Neuronal stem cell (in vitro differentiated cells): ENCODE results near the gene PTPRC.

Experiments
- DNase-seq: peaks from one replicate; pipeline ENCODE4 v3.0.0-alpha.2; 2013; ENCODE audit warnings: low spot score
- H2AFZ ChIP-seq: one replicate; pipeline ENCODE4 v1.6.1; 2013; ENCODE audit warnings: mild to moderate bottlenecking, low read length, inconsistent platforms
- H2AK5ac ChIP-seq: 2 replicates; pipeline ENCODE4 v1.6.1; 2013; ENCODE audit warnings: low read depth, mild to moderate bottlenecking, inconsistent platforms, low read length, moderate library complexity, mixed read lengths
- H2BK120ac ChIP-seq: 2 replicates; pipeline ENCODE4 v1.6.1; 2013; ENCODE audit warnings: low read depth, mild to moderate bottlenecking, inconsistent platforms, low read length, moderate library complexity, mixed read lengths
- H2BK12ac ChIP-seq: one replicate; pipeline ENCODE4 v1.6.1; 2013; ENCODE audit warnings: low read length, inconsistent platforms
- H2BK15ac ChIP-seq: 2 replicates; pipeline ENCODE4 v1.6.1; 2013; ENCODE audit warnings: mild to moderate bottlenecking, low read length, inconsistent platforms, mixed read lengths
- H2BK5ac ChIP-seq: one replicate; pipeline ENCODE4 v1.6.1; 2013; ENCODE audit warnings: inconsistent platforms, mild to moderate bottlenecking, low read length, moderate library complexity
- H3K14ac ChIP-seq: one replicate; pipeline ENCODE4 v1.6.1; 2013; ENCODE audit warnings: low read length, inconsistent platforms
- H3K18ac ChIP-seq: 2 replicates; pipeline ENCODE4 v1.6.1; 2013; ENCODE audit warnings: low read length, inconsistent platforms
- H3K23ac ChIP-seq: 2 replicates; pipeline ENCODE4 v1.6.1; 2013; ENCODE audit warnings: low read depth, mild to moderate bottlenecking, mixed read lengths, low read length, inconsistent platforms; ENCODE audit not compliant: poor library complexity
- H3K27ac ChIP-seq: replicated peaks from 3 replicates; pipeline ENCODE4 v1.5.1; 2013; ENCODE audit warnings: low read length, inconsistent platforms
- H3K27me3 ChIP-seq, 3 experiments: 2 replicates each; pipeline ENCODE4 v1.6.1; 2013; ENCODE audit warnings: low read length in 3 of 3, mild to moderate bottlenecking in 2 of 3, inconsistent platforms in 1 of 3, low read depth in 1 of 3, mixed read lengths in 1 of 3, moderate library complexity in 1 of 3; ENCODE audit not compliant: control insufficient read depth in 3 of 3, insufficient read depth in 3 of 3
- H3K36me3 ChIP-seq, 2 donors: replicated peaks in 1 of 2; 2 replicates each; pipeline ENCODE4 v1.6.1; 2013; ENCODE audit warnings: low read length in 2 of 2; ENCODE audit not compliant: control insufficient read depth in 2 of 2, insufficient read depth in 2 of 2
- H3K4ac ChIP-seq: 2 replicates; pipeline ENCODE4 v1.6.1; 2013; ENCODE audit warnings: inconsistent platforms, mild to moderate bottlenecking, low read length, moderate library complexity
- H3K4me1 ChIP-seq, 2 donors: 1 replicate in 1 of 2; 2 replicates in 1 of 2; pipeline ENCODE4 v1.6.1; 2013; ENCODE audit warnings: low read length in 2 of 2, low read depth in 1 of 2; ENCODE audit not compliant: control insufficient read depth in 2 of 2, insufficient read depth in 1 of 2
- H3K4me2 ChIP-seq: one replicate; pipeline ENCODE4 v1.6.1; 2013; ENCODE audit warnings: mild to moderate bottlenecking, low read length, inconsistent platforms; ENCODE audit not compliant: insufficient read depth, poor library complexity, severe bottlenecking
- H3K4me3 ChIP-seq, 2 donors: 2 replicates each; pipeline ENCODE4 v1.5.1; 2013; ENCODE audit warnings: low read length in 2 of 2, mild to moderate bottlenecking in 2 of 2, inconsistent platforms in 1 of 2, moderate library complexity in 1 of 2
- H3K79me1 ChIP-seq: one replicate; pipeline ENCODE4 v1.6.1; 2013; ENCODE audit warnings: low read depth, mild to moderate bottlenecking, inconsistent platforms, low read length, moderate library complexity
- H3K9ac ChIP-seq: one replicate; pipeline ENCODE4 v1.6.1; 2013; ENCODE audit warnings: mild to moderate bottlenecking, low read depth, low read length, inconsistent platforms; ENCODE audit not compliant: poor library complexity
- H3K9me3 ChIP-seq, 2 donors: replicated peaks in 1 of 2; 2 replicates each; pipeline versions ENCODE3 to v1.6.1; 2013; ENCODE audit warnings: low read length in 2 of 2, mild to moderate bottlenecking in 2 of 2, inconsistent platforms in 1 of 2, low read depth in 1 of 2, mixed read lengths in 1 of 2, moderate library complexity in 1 of 2; ENCODE audit not compliant: control insufficient read depth in 2 of 2, insufficient read depth in 1 of 2
- H4K8ac ChIP-seq: one replicate; pipeline ENCODE4 v1.6.1; 2013; ENCODE audit warnings: low read depth, mild to moderate bottlenecking, inconsistent platforms, low read length, moderate library complexity
- H4K91ac ChIP-seq: one replicate; pipeline ENCODE4 v1.6.1; 2013; ENCODE audit warnings: low read length, low read depth, mild to moderate bottlenecking, inconsistent platforms; ENCODE audit not compliant: poor library complexity
- WGBS, 2 donors: extraction: QIAGEN DNeasy Blood & Tissue Kit; methylation state at CpG; one replicate each; pipeline ENCODE4 v1.1.7; 2013; ENCODE audit warnings: missing lambda C conversion rate in 2 of 2, mixed read lengths in 1 of 2; ENCODE audit not compliant: insufficient read length in 2 of 2, insufficient replicate concordance in 1 of 2; ENCODE audit errors: extremely low coverage in 2 of 2; 5-methylcytosine and 5-hydroxymethylcytosine counted together

PTPRC gene

GRCh38 chr1:198607714-198608113, 31.1 kb upstream of the PTPRC start:
- H3K4me1 ChIP-seq: peaks cover 5 to 9% of the 10 kb centered on the region in 2 donors
- no peaks in the 10 kb centered on the region for H3K79me1 ChIP-seq
- WGBS, 2 donors: no CpG with 5 or more reads among the region's 2 CpGs
- no peak overlapping the region for H2AK5ac ChIP-seq
- H2BK12ac ChIP-seq: no peak overlapping the region
- no peak overlapping the region for H3K4me2 ChIP-seq
- no peak overlapping the region for H3K14ac ChIP-seq
- H3K36me3 ChIP-seq: no peaks in the 10 kb centered on the region
- H2AFZ ChIP-seq: no peak overlapping the region
- H3K23ac ChIP-seq: no peak overlapping the region
- no peak overlapping the region for H2BK5ac ChIP-seq
- no peaks in the 10 kb centered on the region for H3K9me3 ChIP-seq
- no peak overlapping the region for H3K27ac ChIP-seq
- no peak overlapping the region for H2BK120ac ChIP-seq
- no peak overlapping the region for H3K4ac ChIP-seq
- H3K4me3 ChIP-seq: no peak overlapping the region
- no peak overlapping the region for H2BK15ac ChIP-seq
- no peak overlapping the region for H3K9ac ChIP-seq
- peaks cover 0 to 4% (median 0%) of the 10 kb centered on the region in 3 experiments for H3K27me3 ChIP-seq
- no peak for DNase-seq
- H4K91ac ChIP-seq: no peak overlapping the region
- H4K8ac ChIP-seq: no peak overlapping the region
- H3K18ac ChIP-seq: no peak overlapping the region

GRCh38 chr1:198610362-198610761, 28.5 kb upstream of the PTPRC start:
- no peaks in the 10 kb centered on the region for H3K79me1 ChIP-seq
- no peak overlapping the region for H3K4me3 ChIP-seq
- H4K8ac ChIP-seq: no peak overlapping the region
- no peak overlapping the region for H3K4ac ChIP-seq
- no peak overlapping the region for H3K23ac ChIP-seq
- H3K9me3 ChIP-seq: no peaks in the 10 kb centered on the region
- H2AFZ ChIP-seq: no peak overlapping the region
- peaks cover 2 to 9% of the 10 kb centered on the region in 2 donors for H3K4me1 ChIP-seq
- no peak overlapping the region for H2BK120ac ChIP-seq
- DNase-seq: no peak
- no peak overlapping the region for H3K9ac ChIP-seq
- no peak overlapping the region for H4K91ac ChIP-seq
- H2BK12ac ChIP-seq: no peak overlapping the region
- no peak overlapping the region for H3K18ac ChIP-seq
- no peak overlapping the region for H3K14ac ChIP-seq
- H2AK5ac ChIP-seq: no peak overlapping the region
- H3K36me3 ChIP-seq: no peaks in the 10 kb centered on the region
- no peak overlapping the region for H3K4me2 ChIP-seq
- no peak overlapping the region for H3K27ac ChIP-seq
- peaks cover 0 to 4% (median 0%) of the 10 kb centered on the region in 3 experiments for H3K27me3 ChIP-seq
- no peak overlapping the region for H2BK5ac ChIP-seq
- no CpG with 5 or more reads among the region's 1 CpG for WGBS, 2 donors
- H2BK15ac ChIP-seq: no peak overlapping the region

- H2BK12ac ChIP-seq: no peak overlapping the region
- no peak overlapping the region for H2BK15ac ChIP-seq
- WGBS, 2 donors: no CpG with 5 or more reads among the region's 5 CpGs
- H3K23ac ChIP-seq: no peak overlapping the region
- H3K4ac ChIP-seq: no peak overlapping the region
- no peak overlapping the region for H3K4me3 ChIP-seq
- no peak overlapping the region for H4K8ac ChIP-seq
- H3K9ac ChIP-seq: no peak overlapping the region
- no peak overlapping the region for H3K4me2 ChIP-seq
- H3K79me1 ChIP-seq: no peaks in the 10 kb centered on the region
- no peak for DNase-seq
- H4K91ac ChIP-seq: no peak overlapping the region
- H3K9me3 ChIP-seq: no peaks in the 10 kb centered on the region
- H3K18ac ChIP-seq: no peak overlapping the region
- H3K4me1 ChIP-seq: peaks cover 0 to under 1% of the 10 kb centered on the region in 2 donors
- H3K27me3 ChIP-seq: peaks cover 0 to 4% (median 0%) of the 10 kb centered on the region in 3 experiments
- H3K14ac ChIP-seq: no peak overlapping the region
- H2BK5ac ChIP-seq: no peak overlapping the region
- H2BK120ac ChIP-seq: no peak overlapping the region
- no peak overlapping the region for H3K27ac ChIP-seq
- no peak overlapping the region for H2AK5ac ChIP-seq
- H2AFZ ChIP-seq: no peak overlapping the region
- H3K36me3 ChIP-seq: no peaks in the 10 kb centered on the region
Observed at GRCh38 chr1:198611219-198611618, 27.6 kb upstream of the PTPRC start.

- Histone ChIP-seq H3K9ac (no peak overlapping the region), H2AFZ (no peak overlapping the region), H3K4ac (no peak overlapping the region), H3K4me1 (no peaks in the 10 kb centered on the region), H3K14ac (no peak overlapping the region), H4K91ac (no peak overlapping the region), H3K27me3 (peaks cover 0 to 4% (median 0%) of the 10 kb centered on the region in 3 experiments), H3K4me2 (no peak overlapping the region), H2AK5ac (no peak overlapping the region), H3K23ac (no peak overlapping the region), H2BK15ac (no peak overlapping the region), H3K9me3 (no peaks in the 10 kb centered on the region), H2BK120ac (no peak overlapping the region), H2BK5ac (no peak overlapping the region), H2BK12ac (no peak overlapping the region), H3K18ac (no peak overlapping the region), H3K4me3 (no peak overlapping the region), H3K27ac (no peak overlapping the region), H3K36me3 (no peaks in the 10 kb centered on the region), H4K8ac (no peak overlapping the region), H3K79me1 (no peaks in the 10 kb centered on the region)
- whole genome bisulfite sequencing, 2 donors: no CpG with 5 or more reads among the region's 6 CpGs
- no peak for DNase-seq
Observed at GRCh38 chr1:198612471-198613260, 26.2 kb upstream of the PTPRC start.
